Erythroblast (primary cell): Measurements from ENCODE around the gene ZNF80.
"Not testable (repeated sequence)": the region's sequence is repeated elsewhere in the genome, so short reads cannot be mapped to it uniquely, and the experiment has no call there.

ENCODE experiments used
- DNase-seq, 2 experiments: peaks; one replicate each; lab custom pipeline; 2025; lab: John Stamatoyannopoulos, UW
- GATA1 ChIP-seq: IDR thresholded peaks from 2 replicates; pipeline ENCODE4 v1.6.1; 2011; ENCODE audit warnings: low read depth, mild to moderate bottlenecking, control low read depth, low read length, moderate library complexity
- POLR2A ChIP-seq: IDR thresholded peaks from 2 replicates; pipeline ENCODE4 v1.6.1; 2011; ENCODE audit warnings: mild to moderate bottlenecking, low read length

ZNF80 gene

GRCh38 chr3:114237478-114237877, at the start of gene ZNF80:
ZNF80 (minus strand) TSS chr3:114237578; CDS start chr3:114237074, 504 bp downstream.
- DNase-seq, result not testable (repeated sequence)

DNA sequence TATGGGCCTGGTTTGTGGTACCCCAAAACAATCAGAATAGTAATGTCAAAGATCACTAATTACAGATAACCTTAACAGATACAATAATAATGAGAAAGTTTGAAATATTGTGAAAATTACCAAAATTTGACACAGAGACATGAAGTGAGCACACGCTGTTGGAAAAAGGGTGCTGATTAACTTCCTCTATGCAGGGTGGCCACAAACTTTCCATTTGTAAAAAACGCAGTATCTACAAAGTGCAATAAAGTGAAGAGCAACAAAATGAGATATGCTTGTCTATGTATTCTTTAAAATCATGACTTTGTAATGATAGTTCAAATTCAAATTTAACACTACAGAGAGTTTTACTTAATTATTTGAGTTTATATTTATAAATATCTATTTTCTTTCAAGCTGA, 48.9 kb upstream of the ZNF80 start:
- no peak for DNase-seq
- TF ChIP-seq POLR2A, result no peak
- TF ChIP-seq GATA1, result no peak

DNA sequence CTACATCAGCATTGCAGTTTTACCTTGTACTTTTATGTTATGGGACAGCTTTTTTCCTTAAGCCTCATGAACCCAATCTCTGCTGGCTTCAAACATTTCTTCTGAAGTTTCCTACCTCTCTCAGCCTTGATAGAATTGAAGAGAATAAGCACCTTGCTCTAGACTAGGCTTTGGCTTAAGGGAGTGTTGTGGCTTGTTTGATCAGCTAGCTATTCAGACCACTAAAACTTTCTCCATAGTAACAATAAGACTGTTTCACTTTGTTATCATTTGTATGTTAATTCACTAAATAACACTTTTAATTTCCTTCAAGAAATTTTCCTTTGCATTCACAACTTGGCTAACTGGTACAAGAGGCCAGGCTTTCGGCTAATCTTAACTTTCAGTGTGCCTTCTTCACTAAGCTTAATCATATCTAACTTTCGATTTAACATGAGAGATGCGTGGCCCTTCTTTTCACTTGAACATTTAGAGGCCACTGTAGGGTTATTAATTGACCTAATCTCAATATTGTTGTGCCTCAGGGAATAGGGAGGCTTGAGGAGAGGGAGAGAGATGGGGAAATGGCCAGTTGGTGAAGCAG, 48.4 kb upstream of the ZNF80 start:
- no peak for DNase-seq
- TF ChIP-seq POLR2A, result no peak
- no peak for TF ChIP-seq GATA1

- TF ChIP-seq POLR2A, result no peak
- no peak for TF ChIP-seq GATA1
- no peak for DNase-seq
Measured at GRCh38 chr3:114284644-114285043, 47.3 kb upstream of the ZNF80 start.

- not testable (repeated sequence) for DNase-seq
Measured at GRCh38 chr3:114276856-114277255, 39.5 kb upstream of the ZNF80 start.

- peak; percentile 16 to 38 for DNase-seq
- TF ChIP-seq GATA1 (no peak), POLR2A (no peak)
Measured at GRCh38 chr3:114274929-114275328, 37.6 kb upstream of the ZNF80 start.

GRCh38 chr3:114272271-114272670, 34.9 kb upstream of the ZNF80 start:
- TF ChIP-seq POLR2A (no peak), GATA1 (no peak)
- no peak for DNase-seq

GRCh38 chr3:114270019-114270418, 32.6 kb upstream of the ZNF80 start:
- TF ChIP-seq GATA1, result no peak
- TF ChIP-seq POLR2A, result no peak
- DNase-seq, result no peak

GRCh38 chr3:114260152-114260551, 22.8 kb upstream of the ZNF80 start:
- DNase-seq, result no peak
- TF ChIP-seq POLR2A, result no peak
- TF ChIP-seq GATA1, result no peak

DNA sequence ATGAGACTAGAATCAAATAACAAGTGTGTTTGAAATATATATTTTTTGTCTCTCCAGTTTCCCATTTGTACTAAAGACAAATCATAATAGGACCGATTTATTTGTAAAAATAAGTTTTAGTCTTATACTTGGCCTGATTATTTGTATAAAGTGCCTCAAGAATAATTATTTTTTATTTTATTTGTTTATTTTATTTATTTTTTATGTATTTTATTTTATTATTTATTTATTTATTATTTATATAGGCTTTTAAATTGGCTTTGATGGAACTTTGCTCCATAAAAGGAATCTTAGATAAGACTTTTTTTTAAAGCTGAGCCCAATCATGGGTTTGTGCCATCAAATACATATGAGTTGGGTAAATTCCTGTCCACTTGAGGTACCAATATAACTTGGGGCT, 22.2 kb upstream of the ZNF80 start:
- no peak for DNase-seq
- TF ChIP-seq GATA1, result no peak
- no peak for TF ChIP-seq POLR2A

GRCh38 chr3:114253505-114253904, 16.1 kb upstream of the ZNF80 start:
- no peak for TF ChIP-seq GATA1
- no peak for TF ChIP-seq POLR2A
- no peak for DNase-seq

DNA sequence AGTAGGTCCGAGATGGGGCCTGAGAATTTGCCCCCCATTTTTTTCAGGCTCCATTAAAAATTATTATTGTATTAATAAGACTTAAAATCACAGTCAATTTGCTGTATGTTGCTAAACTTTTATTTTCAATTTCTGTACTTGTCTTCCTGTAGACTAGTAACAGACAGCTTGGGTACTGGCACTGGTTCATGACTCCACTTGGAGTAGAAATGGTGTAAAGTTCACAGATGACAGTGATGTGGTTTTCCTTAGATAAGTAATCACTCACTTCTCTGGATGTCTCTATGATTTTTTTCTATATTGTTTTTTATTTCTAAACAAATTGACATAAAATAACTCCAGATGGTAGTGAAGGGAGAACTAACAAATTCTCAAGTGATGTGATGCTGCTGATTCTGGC, 15.6 kb upstream of the ZNF80 start:
- DNase-seq, result no peak
- TF ChIP-seq GATA1 (no peak), POLR2A (no peak)

DNA sequence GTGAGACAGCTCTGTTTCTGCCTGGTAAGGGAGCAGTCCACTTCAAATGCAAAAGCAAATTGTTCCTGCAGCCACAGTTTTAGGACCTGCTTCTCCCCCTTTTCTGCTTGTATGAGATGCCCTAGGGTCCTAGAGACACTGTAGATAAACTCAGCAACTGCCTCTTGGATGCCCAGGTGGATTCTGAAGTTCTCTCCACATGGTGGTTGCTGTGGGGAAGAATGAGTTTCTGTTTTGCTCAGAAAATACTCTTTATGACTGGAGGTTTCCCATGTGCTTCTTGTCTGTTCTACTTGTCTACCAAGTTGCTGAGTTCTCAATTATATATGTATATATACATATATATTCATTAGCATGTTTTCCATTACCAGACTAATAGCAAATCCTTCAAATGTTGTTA, 5.6 kb upstream of the ZNF80 start:
- DNase-seq, result no peak
- TF ChIP-seq GATA1 (no peak), POLR2A (no peak)

- TF ChIP-seq GATA1 (no peak), POLR2A (no peak)
- no peak for DNase-seq
Measured at GRCh38 chr3:114241262-114241661, 3.9 kb upstream of the ZNF80 start.

DNA sequence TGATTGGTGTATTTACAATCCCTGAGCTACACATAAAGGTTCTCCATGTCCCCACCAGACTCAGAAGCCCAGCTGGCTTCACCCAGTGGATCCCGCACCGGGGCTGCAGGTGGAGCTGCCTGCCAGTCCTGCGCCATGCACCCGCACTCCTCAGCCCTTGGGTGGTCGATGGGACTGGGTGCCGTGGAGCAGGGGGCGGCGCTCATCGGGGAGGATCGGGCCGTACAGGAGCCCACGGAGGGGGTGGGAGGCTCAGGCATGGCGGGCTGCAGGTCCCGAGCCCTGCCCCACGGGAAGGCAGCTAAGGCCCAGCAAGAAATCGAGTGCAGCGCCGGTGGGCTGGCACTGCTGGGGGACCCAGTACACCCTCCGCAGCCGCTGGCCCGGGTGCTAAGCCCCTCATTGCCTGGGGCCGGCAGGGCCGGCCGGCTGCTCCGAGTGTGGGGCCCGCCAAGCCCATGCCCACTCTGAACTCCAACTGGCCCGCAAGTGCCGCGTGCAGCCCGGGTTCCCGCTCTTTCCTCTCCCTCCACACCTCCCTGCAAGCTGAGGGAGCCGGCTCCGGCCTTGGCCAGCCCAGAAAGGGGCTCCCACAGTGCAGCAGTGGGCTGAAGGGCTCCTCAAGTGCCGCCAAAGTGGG, 888 bp upstream of the ZNF80 start:
- not testable (repeated sequence) for DNase-seq
